ENCODE measurements around the gene KMT2A. TPM values are rescaled to one million over a fixed set of nuclear protein-coding genes. Genes with fewer than 3 reads are reported as not detected.

Gene KMT2A
- total RNA-seq, 1 donor from 2014 or later: 63.6 TPM

DNA sequence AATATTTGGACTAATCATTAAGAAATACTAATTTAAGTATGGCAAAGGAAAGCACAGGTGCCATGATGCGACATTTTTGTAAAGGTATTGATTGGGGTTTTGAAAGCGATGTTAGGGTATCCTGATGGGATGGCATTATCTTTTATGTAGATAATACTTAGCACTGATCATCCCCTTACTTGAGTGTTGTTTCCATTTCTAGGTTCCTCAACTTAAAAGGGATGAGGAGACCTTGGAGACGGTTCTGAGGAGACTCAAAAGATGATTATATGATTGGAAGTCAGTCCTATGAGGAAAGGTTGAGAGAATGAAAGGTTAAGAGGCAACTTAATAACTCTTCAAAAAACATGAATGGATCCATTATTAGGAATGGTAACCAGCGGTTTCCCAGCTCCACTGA, 11.1 kb downstream of the KMT2A start:
- Histone ChIP-seq H3K4me2 (no peak overlapping the region), H3F3A (ENCODE audit: low read depth) (peaks cover 3% of the 10 kb centered on the region), H2AFZ (replicated peaks) (no peak overlapping the region), H3K79me2 (ENCODE audit: low read depth) (peaks cover 100% of the 10 kb centered on the region), H3K4me1 (peaks cover 24% of the 10 kb centered on the region), H3K36me3 (no peaks in the 10 kb centered on the region), H3K9ac (no peak overlapping the region), H3K4me3 (no peak overlapping the region), H3K9me3 (ENCODE audit: low read depth) (no peaks in the 10 kb centered on the region), H3K27ac (no peak overlapping the region), H4K20me1 (ENCODE audit: low read depth) (peaks cover 100% of the 10 kb centered on the region), H3K27me3 (no peaks in the 10 kb centered on the region)
- Mint-ChIP-seq H3K27me3 (ENCODE audit: insufficient read depth, low read depth) (no peaks in the 10 kb centered on the region), H3K4me3 (no peak overlapping the region), H3K9me3 (no peaks in the 10 kb centered on the region), H3K27ac (no peak overlapping the region), H3K4me1 (peaks cover 7% of the 10 kb centered on the region), H3K36me3 (peaks cover 32% of the 10 kb centered on the region)
- TF ChIP-seq EZH2phosphoT487 (IDR thresholded peaks at IDR 0.05) (no peak), EZH2 (IDR thresholded peaks at IDR 0.05) (no peak)
- TF ChIP-seq, protein P1, sequence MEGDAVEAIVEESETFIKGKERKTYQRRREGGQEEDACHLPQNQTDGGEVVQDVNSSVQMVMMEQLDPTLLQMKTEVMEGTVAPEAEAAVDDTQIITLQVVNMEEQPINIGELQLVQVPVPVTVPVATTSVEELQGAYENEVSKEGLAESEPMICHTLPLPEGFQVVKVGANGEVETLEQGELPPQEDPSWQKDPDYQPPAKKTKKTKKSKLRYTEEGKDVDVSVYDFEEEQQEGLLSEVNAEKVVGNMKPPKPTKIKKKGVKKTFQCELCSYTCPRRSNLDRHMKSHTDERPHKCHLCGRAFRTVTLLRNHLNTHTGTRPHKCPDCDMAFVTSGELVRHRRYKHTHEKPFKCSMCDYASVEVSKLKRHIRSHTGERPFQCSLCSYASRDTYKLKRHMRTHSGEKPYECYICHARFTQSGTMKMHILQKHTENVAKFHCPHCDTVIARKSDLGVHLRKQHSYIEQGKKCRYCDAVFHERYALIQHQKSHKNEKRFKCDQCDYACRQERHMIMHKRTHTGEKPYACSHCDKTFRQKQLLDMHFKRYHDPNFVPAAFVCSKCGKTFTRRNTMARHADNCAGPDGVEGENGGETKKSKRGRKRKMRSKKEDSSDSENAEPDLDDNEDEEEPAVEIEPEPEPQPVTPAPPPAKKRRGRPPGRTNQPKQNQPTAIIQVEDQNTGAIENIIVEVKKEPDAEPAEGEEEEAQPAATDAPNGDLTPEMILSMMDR (IDR thresholded peaks at IDR 0.05): no peak
- no peak for DNase-seq (ENCODE audit: low spot score)

DNA sequence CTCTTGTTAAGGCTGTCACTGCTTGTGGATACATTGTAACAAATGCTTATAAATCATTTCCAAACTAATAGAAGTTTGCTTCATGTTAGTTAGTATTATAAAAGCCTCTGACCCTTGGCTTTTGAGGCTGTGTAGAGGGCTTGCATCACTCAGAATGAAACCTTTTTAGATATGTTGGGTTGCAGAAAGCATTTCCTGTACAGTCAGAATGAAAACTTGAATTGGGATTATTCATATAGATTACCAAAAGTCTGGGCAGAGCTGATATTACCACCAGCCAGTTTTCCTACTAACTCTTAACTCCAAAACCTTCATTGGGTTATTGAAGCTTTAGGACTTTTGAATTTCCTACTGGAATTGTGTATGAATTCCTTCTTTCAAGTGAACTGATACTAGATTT, 12.0 kb downstream of the KMT2A start:
- no peaks in the 10 kb centered on the region for H3K36me3 ChIP-seq
- H3K79me2 ChIP-seq (ENCODE audit: low read depth): peaks cover 100% of the 10 kb centered on the region
- no peak for DNase-seq (ENCODE audit: low spot score)
- Mint-ChIP-seq H3K27me3 (ENCODE audit: insufficient read depth, low read depth) (no peaks in the 10 kb centered on the region), H3K36me3 (peaks cover 35% of the 10 kb centered on the region), H3K9me3 (no peaks in the 10 kb centered on the region), H3K27ac (no peak overlapping the region), H3K4me3 (no peak overlapping the region), H3K4me1 (peaks cover 5% of the 10 kb centered on the region)
- H3K9ac ChIP-seq: no peak overlapping the region
- TF ChIP-seq EZH2phosphoT487 (IDR thresholded peaks at IDR 0.05): no peak
- no peak for TF ChIP-seq EZH2 (IDR thresholded peaks at IDR 0.05)
- TF ChIP-seq, protein P1 (IDR thresholded peaks at IDR 0.05): no peak
- no peak overlapping the region for H3K4me3 ChIP-seq
- H3K4me2 ChIP-seq: no peak overlapping the region
- H3K4me1 ChIP-seq: peaks cover 15% of the 10 kb centered on the region
- H3K27ac ChIP-seq: no peak overlapping the region
- H3K9me3 ChIP-seq (ENCODE audit: low read depth): no peaks in the 10 kb centered on the region
- no peak overlapping the region for H2AFZ ChIP-seq (replicated peaks)
- no peaks in the 10 kb centered on the region for H3K27me3 ChIP-seq
- H4K20me1 ChIP-seq (ENCODE audit: low read depth): peaks cover 100% of the 10 kb centered on the region
- H3F3A ChIP-seq (ENCODE audit: low read depth): peaks cover 3% of the 10 kb centered on the region

DNA sequence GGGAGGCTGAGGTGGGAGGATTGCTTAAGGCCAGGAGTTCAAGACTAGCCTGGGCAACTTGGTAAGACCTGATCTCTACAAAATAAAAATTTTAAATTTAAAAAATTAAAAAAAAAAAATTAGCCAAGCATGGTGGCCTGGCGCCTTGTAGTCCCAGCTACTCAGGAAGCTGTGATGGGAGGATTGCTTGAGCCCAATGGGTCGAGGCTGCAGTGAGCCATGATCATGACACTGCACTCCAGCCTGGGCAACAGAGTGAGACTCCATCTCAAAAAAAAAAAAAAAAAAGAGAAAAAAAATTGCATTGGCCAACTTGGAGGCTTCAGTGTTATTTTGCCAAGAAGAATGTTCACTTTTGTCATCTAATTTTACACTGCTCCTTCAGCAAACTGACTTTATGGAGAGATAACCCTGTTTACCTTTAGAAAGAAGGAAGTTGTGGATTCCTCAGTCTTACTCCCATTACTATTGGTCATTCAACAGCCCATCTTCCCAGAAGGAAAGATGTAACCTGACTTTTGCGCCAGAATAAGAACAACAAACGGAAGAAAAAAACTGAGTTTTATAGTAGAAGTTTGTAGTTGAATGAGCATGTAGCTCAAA, 13.1 kb downstream of the KMT2A start:
- no peak for DNase-seq (ENCODE audit: low spot score)
- H4K20me1 ChIP-seq (ENCODE audit: low read depth): peaks cover 100% of the 10 kb centered on the region
- H3K27me3 ChIP-seq: no peaks in the 10 kb centered on the region
- H3K4me1 ChIP-seq: peaks cover 7% of the 10 kb centered on the region
- Mint-ChIP-seq H3K27ac (no peak overlapping the region), H3K36me3 (peaks cover 35% of the 10 kb centered on the region), H3K4me1 (peaks cover 5% of the 10 kb centered on the region), H3K4me3 (no peak overlapping the region), H3K27me3 (ENCODE audit: insufficient read depth, low read depth) (no peaks in the 10 kb centered on the region), H3K9me3 (no peaks in the 10 kb centered on the region)
- H3F3A ChIP-seq (ENCODE audit: low read depth): peaks cover 3% of the 10 kb centered on the region
- no peak for TF ChIP-seq EZH2 (IDR thresholded peaks at IDR 0.05)
- TF ChIP-seq EZH2phosphoT487 (IDR thresholded peaks at IDR 0.05): no peak
- H2AFZ ChIP-seq (replicated peaks): no peak overlapping the region
- no peaks in the 10 kb centered on the region for H3K9me3 ChIP-seq (ENCODE audit: low read depth)
- no peak overlapping the region for H3K9ac ChIP-seq
- no peak overlapping the region for H3K27ac ChIP-seq
- H3K4me2 ChIP-seq: no peak overlapping the region
- peaks cover 100% of the 10 kb centered on the region for H3K79me2 ChIP-seq (ENCODE audit: low read depth)
- H3K36me3 ChIP-seq: no peaks in the 10 kb centered on the region
- H3K4me3 ChIP-seq: no peak overlapping the region

DNA sequence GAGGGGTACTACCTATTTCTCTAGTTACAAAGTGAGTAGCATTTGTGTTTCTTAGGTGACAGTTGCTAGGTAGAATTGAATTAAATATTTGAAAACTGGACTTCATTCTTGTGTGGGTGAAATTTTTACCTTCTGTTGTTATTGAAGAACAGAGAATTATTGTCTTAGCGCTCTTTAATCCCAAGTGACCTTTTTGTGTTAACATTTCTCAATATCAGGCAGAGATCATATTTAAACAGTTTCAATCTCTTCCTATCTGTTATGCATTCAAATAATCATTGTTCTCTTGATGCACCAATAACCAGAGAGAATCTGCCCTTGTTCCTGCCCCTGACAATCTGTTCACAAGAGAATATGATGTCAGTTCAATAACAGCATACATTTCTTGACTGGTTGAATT, 14.2 kb downstream of the KMT2A start:
- no peaks in the 10 kb centered on the region for H3K27me3 ChIP-seq
- H3K36me3 Mint-ChIP-seq: peaks cover 37% of the 10 kb centered on the region
- no peaks in the 10 kb centered on the region for H3K27me3 Mint-ChIP-seq (ENCODE audit: insufficient read depth, low read depth)
- H3K27ac ChIP-seq: no peak overlapping the region
- H3K36me3 ChIP-seq: no peaks in the 10 kb centered on the region
- H4K20me1 ChIP-seq (ENCODE audit: low read depth): peaks cover 100% of the 10 kb centered on the region
- no peak overlapping the region for H2AFZ ChIP-seq (replicated peaks)
- peaks cover 7% of the 10 kb centered on the region for H3K4me1 ChIP-seq
- peaks cover 3% of the 10 kb centered on the region for H3F3A ChIP-seq (ENCODE audit: low read depth)
- TF ChIP-seq EZH2phosphoT487 (IDR thresholded peaks at IDR 0.05): no peak
- TF ChIP-seq EZH2 (IDR thresholded peaks at IDR 0.05): no peak
- TF ChIP-seq, protein P1 (IDR thresholded peaks at IDR 0.05): no peak
- H3K9ac ChIP-seq: no peak overlapping the region
- H3K27ac Mint-ChIP-seq: no peak overlapping the region
- H3K4me3 Mint-ChIP-seq: no peak overlapping the region
- H3K4me2 ChIP-seq: no peak overlapping the region
- peaks cover 5% of the 10 kb centered on the region for H3K4me1 Mint-ChIP-seq
- no peaks in the 10 kb centered on the region for H3K9me3 Mint-ChIP-seq
- no peaks in the 10 kb centered on the region for H3K9me3 ChIP-seq (ENCODE audit: low read depth)
- peaks cover 100% of the 10 kb centered on the region for H3K79me2 ChIP-seq (ENCODE audit: low read depth)
- DNase-seq (ENCODE audit: low spot score): no peak
- H3K4me3 ChIP-seq: no peak overlapping the region
